Kidney epithelial cell (primary cell): Measurements from ENCODE around the gene ABLIM1. TPM values are rescaled to one million over a fixed set of nuclear protein-coding genes. Genes with fewer than 3 reads are reported as not detected.

Source experiments
- DNase-seq: peaks from one replicate; pipeline ENCODE4 v3.0.0-alpha.2; 2010; ENCODE audit warnings: low read depth
- H3K27me3 ChIP-seq: 2 replicates; pipeline ENCODE4 v1.6.0; 2011; ENCODE audit warnings: low read length; ENCODE audit not compliant: control insufficient read depth, insufficient read depth
- H3K36me3 ChIP-seq: 2 replicates; pipeline ENCODE4 v1.5.1; 2011; ENCODE audit warnings: low read length; ENCODE audit not compliant: control insufficient read depth, insufficient read depth
- H3K4me3 ChIP-seq: 2 replicates; pipeline ENCODE4 v1.5.1; 2011; ENCODE audit warnings: low read depth, mild to moderate bottlenecking, control low read depth, low read length
- CTCF ChIP-seq: IDR thresholded peaks from 2 replicates; pipeline ENCODE4 v1.5.1; 2011; ENCODE audit warnings: mild to moderate bottlenecking, moderate library complexity, low read length, control low read depth, inconsistent platforms; ENCODE audit not compliant: insufficient read depth, poor library complexity, severe bottlenecking
- total RNA-seq: library from RNA; depleted of rRNA; stranded (reverse); fragments of >200 nt; gene quantifications from 2 replicates; pipeline ENCODE4 v1.2.3, GENCODE V29; 2015

ABLIM1 gene
- total RNA-seq, 1 donor from 2014 or later, result 41.9 TPM

GRCh38 chr10:114632869-114633715 lies 25.0 kb downstream of the ABLIM1 start:
- peak; percentile 97 for DNase-seq
- Histone ChIP-seq H3K27me3 (no peaks in the 10 kb centered on the region), H3K4me3 (no peak overlapping the region), H3K36me3 (no peaks in the 10 kb centered on the region)
- no peak for TF ChIP-seq CTCF

GRCh38 chr10:114631666-114632417 lies 26.2 kb downstream of the ABLIM1 start:
- peak overlapping the region; percentile 76 for H3K4me3 ChIP-seq
- H3K27me3 ChIP-seq, result no peaks in the 10 kb centered on the region
- no peak for TF ChIP-seq CTCF
- H3K36me3 ChIP-seq, result no peaks in the 10 kb centered on the region
- no peak for DNase-seq

- TF ChIP-seq CTCF, result no peak
- no peak for DNase-seq
- no peaks in the 10 kb centered on the region for H3K27me3 ChIP-seq
- no peaks in the 10 kb centered on the region for H3K36me3 ChIP-seq
- H3K4me3 ChIP-seq, result peak overlapping the region; percentile 76
Observed at GRCh38 chr10:114631090-114631665, 26.9 kb downstream of the ABLIM1 start.

GRCh38 chr10:114629824-114630730 lies 28.0 kb downstream of the ABLIM1 start:
- H3K36me3 ChIP-seq, result no peaks in the 10 kb centered on the region
- TF ChIP-seq CTCF, result no peak
- no peaks in the 10 kb centered on the region for H3K27me3 ChIP-seq
- no peak for DNase-seq
- no peak overlapping the region for H3K4me3 ChIP-seq

GRCh38 chr10:114629083-114629823 lies 28.8 kb downstream of the ABLIM1 start:
- H3K27me3 ChIP-seq, result no peaks in the 10 kb centered on the region
- no peak overlapping the region for H3K4me3 ChIP-seq
- H3K36me3 ChIP-seq, result no peaks in the 10 kb centered on the region
- TF ChIP-seq CTCF, result no peak
- no peak for DNase-seq
